Measurements from ENCODE around the gene WDR27. TPM values are rescaled to one million over a fixed set of nuclear protein-coding genes. Genes with fewer than 3 reads are reported as not detected.

WDR27 gene
- total RNA-seq, 1 donor from 2014 or later: 41.5 TPM

GRCh38 chr6:169660751-169661390, 41.0 kb downstream of the WDR27 start:
- Histone ChIP-seq H3K27me3 (no peaks in the 10 kb centered on the region), H3K4me3 (no peak overlapping the region), H3K36me3 (peaks cover 0 to 26% of the 10 kb centered on the region in 2 donors), H3K4me1 (no peaks in the 10 kb centered on the region), H3K27ac (no peak overlapping the region), H3K9me3 (no peaks in the 10 kb centered on the region)
- intact Hi-C loops (cut with DNase I): no loop called here
- peak in 1 of 2 donors; percentile 89 for DNase-seq (ENCODE audit: extremely low spot score in 2 of 2)
- TF ChIP-seq POLR2AphosphoS5 (IDR thresholded peaks at IDR 0.05; ENCODE audit: insufficient read depth in 1 of 2, low read depth in 1 of 2) (no peak), POLR2A (IDR thresholded peaks at IDR 0.05) (no peak), CTCF (IDR thresholded peaks at IDR 0.05) (no peak)

- peak in 1 of 2 donors; percentile 64 for DNase-seq (ENCODE audit: extremely low spot score in 2 of 2)
- no peaks in the 10 kb centered on the region for H3K9me3 ChIP-seq
- H3K36me3 ChIP-seq: peaks cover 0 to 26% of the 10 kb centered on the region in 2 donors
- no peak overlapping the region for H3K4me3 ChIP-seq
- no peaks in the 10 kb centered on the region for H3K4me1 ChIP-seq
- no peak overlapping the region for H3K27ac ChIP-seq
- no peak for TF ChIP-seq POLR2AphosphoS5 (IDR thresholded peaks at IDR 0.05; ENCODE audit: insufficient read depth in 1 of 2, low read depth in 1 of 2)
- TF ChIP-seq CTCF (IDR thresholded peaks at IDR 0.05): no peak
- TF ChIP-seq POLR2A (IDR thresholded peaks at IDR 0.05): no peak
- no peaks in the 10 kb centered on the region for H3K27me3 ChIP-seq
- intact Hi-C loops (cut with DNase I): no loop called here
Measured at GRCh38 chr6:169659820-169660610, 41.8 kb downstream of the WDR27 start.

GRCh38 chr6:169657284-169657610, 44.6 kb downstream of the WDR27 start:
- H3K36me3 ChIP-seq: peaks cover 0 to 7% of the 10 kb centered on the region in 2 donors
- no peak for DNase-seq (ENCODE audit: extremely low spot score in 2 of 2)
- intact Hi-C loops (cut with DNase I): no loop called here
- no peaks in the 10 kb centered on the region for H3K4me1 ChIP-seq
- no peaks in the 10 kb centered on the region for H3K9me3 ChIP-seq
- no peak overlapping the region for H3K27ac ChIP-seq
- H3K4me3 ChIP-seq: no peak overlapping the region
- TF ChIP-seq POLR2A (IDR thresholded peaks at IDR 0.05) (no peak), POLR2AphosphoS5 (IDR thresholded peaks at IDR 0.05; ENCODE audit: insufficient read depth in 1 of 2, low read depth in 1 of 2) (no peak), CTCF (IDR thresholded peaks at IDR 0.05) (no peak)
- H3K27me3 ChIP-seq: no peaks in the 10 kb centered on the region

GRCh38 chr6:169656546-169657283, 45.1 kb downstream of the WDR27 start:
- intact Hi-C loops (cut with DNase I): no loop called here
- H3K27ac ChIP-seq: no peak overlapping the region
- H3K36me3 ChIP-seq: peaks cover 0 to 7% of the 10 kb centered on the region in 2 donors
- TF ChIP-seq POLR2AphosphoS5 (IDR thresholded peaks at IDR 0.05; ENCODE audit: insufficient read depth in 1 of 2, low read depth in 1 of 2) (no peak), CTCF (IDR thresholded peaks at IDR 0.05) (no peak), POLR2A (IDR thresholded peaks at IDR 0.05) (no peak)
- H3K4me1 ChIP-seq: no peaks in the 10 kb centered on the region
- peak in 1 of 2 donors; percentile 94 for DNase-seq (ENCODE audit: extremely low spot score in 2 of 2)
- H3K4me3 ChIP-seq: no peak overlapping the region
- no peaks in the 10 kb centered on the region for H3K9me3 ChIP-seq
- no peaks in the 10 kb centered on the region for H3K27me3 ChIP-seq
